Erythroblast (primary cell): ENCODE measurements around the gene CGB8.
"Not testable (repeated sequence)": the region's sequence is repeated elsewhere in the genome, so short reads cannot be mapped to it uniquely, and the experiment has no call there.

Experiments used
- GATA1 ChIP-seq: IDR thresholded peaks from 2 replicates; pipeline ENCODE4 v1.6.1; 2011; ENCODE audit warnings: low read depth, mild to moderate bottlenecking, control low read depth, low read length, moderate library complexity
- POLR2A ChIP-seq: IDR thresholded peaks from 2 replicates; pipeline ENCODE4 v1.6.1; 2011; ENCODE audit warnings: mild to moderate bottlenecking, low read length

DNA sequence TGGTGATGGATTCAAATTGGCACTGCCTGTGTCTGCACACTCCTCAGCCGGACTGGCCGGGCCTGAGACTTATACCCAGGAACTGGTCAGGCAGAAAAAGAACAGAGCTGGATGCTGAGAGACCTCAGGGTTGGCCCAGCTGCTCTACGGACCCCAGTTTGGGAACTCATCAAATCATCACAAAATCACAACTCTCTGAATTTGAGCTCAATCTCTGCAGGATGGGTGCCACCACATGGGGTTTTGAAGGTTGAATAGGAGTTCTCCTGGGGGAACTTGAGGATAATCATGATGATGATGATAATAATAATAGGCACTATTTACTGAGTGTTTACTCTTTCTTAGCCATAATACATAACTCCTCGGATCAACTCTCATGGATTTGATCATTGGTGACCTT is 6.2 kb downstream of the CGB8 start:
- TF ChIP-seq POLR2A, GATA1: not testable (repeated sequence)
